ENCODE results near the gene INPP5A.

DNA sequence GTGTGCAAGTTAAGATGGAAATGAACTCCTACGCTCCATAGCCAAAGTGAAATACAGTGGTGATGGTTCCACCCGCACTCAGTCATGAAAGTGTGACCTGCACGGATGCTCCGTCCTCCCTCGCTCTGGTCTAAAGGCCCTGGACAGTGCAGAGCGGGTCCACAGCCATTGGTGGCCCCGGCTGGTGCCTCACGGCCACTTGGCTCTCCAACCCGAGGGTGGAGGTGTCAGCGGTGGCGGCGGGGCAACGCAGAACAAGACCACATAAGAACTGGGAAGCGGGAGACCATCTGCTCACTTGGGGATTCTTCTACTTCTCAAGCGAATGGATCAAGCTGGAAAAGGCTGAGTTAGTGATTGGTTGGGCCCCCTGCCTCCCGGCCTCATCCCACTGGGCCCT lies 187.6 kb downstream of the INPP5A start:
- TF ChIP-seq, protein P1, sequence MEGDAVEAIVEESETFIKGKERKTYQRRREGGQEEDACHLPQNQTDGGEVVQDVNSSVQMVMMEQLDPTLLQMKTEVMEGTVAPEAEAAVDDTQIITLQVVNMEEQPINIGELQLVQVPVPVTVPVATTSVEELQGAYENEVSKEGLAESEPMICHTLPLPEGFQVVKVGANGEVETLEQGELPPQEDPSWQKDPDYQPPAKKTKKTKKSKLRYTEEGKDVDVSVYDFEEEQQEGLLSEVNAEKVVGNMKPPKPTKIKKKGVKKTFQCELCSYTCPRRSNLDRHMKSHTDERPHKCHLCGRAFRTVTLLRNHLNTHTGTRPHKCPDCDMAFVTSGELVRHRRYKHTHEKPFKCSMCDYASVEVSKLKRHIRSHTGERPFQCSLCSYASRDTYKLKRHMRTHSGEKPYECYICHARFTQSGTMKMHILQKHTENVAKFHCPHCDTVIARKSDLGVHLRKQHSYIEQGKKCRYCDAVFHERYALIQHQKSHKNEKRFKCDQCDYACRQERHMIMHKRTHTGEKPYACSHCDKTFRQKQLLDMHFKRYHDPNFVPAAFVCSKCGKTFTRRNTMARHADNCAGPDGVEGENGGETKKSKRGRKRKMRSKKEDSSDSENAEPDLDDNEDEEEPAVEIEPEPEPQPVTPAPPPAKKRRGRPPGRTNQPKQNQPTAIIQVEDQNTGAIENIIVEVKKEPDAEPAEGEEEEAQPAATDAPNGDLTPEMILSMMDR (IDR thresholded peaks at IDR 0.05; ENCODE audit: low read depth, low read length, poor library complexity, severe bottlenecking) = no peak
- TF ChIP-seq EZH2phosphoT487 (IDR thresholded peaks at IDR 0.05; ENCODE audit: borderline replicate concordance, low read length) = no peak

All from DOHH2 (cell line).